Common myeloid progenitor, CD34-positive (primary cell): Measurements from ENCODE around the gene PPP2R1B.
"Not testable (repeated sequence)": the region's sequence is repeated elsewhere in the genome, so short reads cannot be mapped to it uniquely, and the experiment has no call there.

Experiments
- CTCF ChIA-PET: fragments of 350-600 bp; sonication (Branson Sonifier 250); formaldehyde crosslinking; loops from one replicate; lab custom pipeline; 2021; ENCODE audit warnings: antibody characterized with exemption; lab: Charles Lee
- POLR2A ChIA-PET: fragments of 350-600 bp; sonication (Branson Sonifier 250); formaldehyde crosslinking; loops from one replicate; lab custom pipeline; 2021; ENCODE audit warnings: antibody characterized with exemption; lab: Charles Lee
- DNase-seq, 3 donors: peaks; one replicate each; pipeline versions ENCODE4 v3.0.0 to v3.0.0-alpha.2; 2013
- H3K27ac ChIP-seq, 2 experiments: 1 replicate in 1 of 2; 2 replicates in 1 of 2; pipeline ENCODE4 v1.7.0; 2013; ENCODE audit warnings: inconsistent platforms in 2 of 2, low read length in 2 of 2, mild to moderate bottlenecking in 2 of 2, low read depth in 1 of 2, moderate library complexity in 1 of 2; ENCODE audit not compliant: severe bottlenecking in 2 of 2, insufficient read depth in 1 of 2, poor library complexity in 1 of 2
- H3K27me3 ChIP-seq, 5 experiments: replicated peaks in 2 of 5; 1 replicate in 3 of 5; 2 replicates in 2 of 5; pipeline versions ENCODE4 v1.6.1 to v1.7.0; 2013; ENCODE audit warnings: low read length in 4 of 5, mild to moderate bottlenecking in 2 of 5, moderate library complexity in 2 of 5, inconsistent platforms in 1 of 5; ENCODE audit not compliant: insufficient read depth in 5 of 5, control insufficient read depth in 4 of 5
- H3K36me3 ChIP-seq, 4 experiments: 1 replicate in 2 of 4; 2 replicates in 2 of 4; pipeline versions ENCODE4 v1.6.1 to v1.7.0; 2013; ENCODE audit warnings: low read length in 3 of 4, control low read depth in 1 of 4, mild to moderate bottlenecking in 1 of 4; ENCODE audit not compliant: control insufficient read depth in 4 of 4, insufficient read depth in 4 of 4
- H3K4me1 ChIP-seq, 4 experiments: 1 replicate in 3 of 4; 2 replicates in 1 of 4; pipeline versions ENCODE4 v1.6.1 to v1.7.1; 2013; ENCODE audit warnings: low read length in 3 of 4, mild to moderate bottlenecking in 3 of 4, control low read depth in 1 of 4, inconsistent platforms in 1 of 4, moderate library complexity in 1 of 4; ENCODE audit not compliant: control insufficient read depth in 4 of 4, insufficient read depth in 4 of 4; ENCODE audit errors: control extremely low read depth in 1 of 4
- H3K4me3 ChIP-seq, 7 experiments: 1 replicate in 4 of 7; 2 replicates in 3 of 7; pipeline versions ENCODE4 v1.5.1 to v1.7.0; 2013; ENCODE audit warnings: mild to moderate bottlenecking in 7 of 7, low read length in 6 of 7, moderate library complexity in 6 of 7, inconsistent platforms in 2 of 7, low read depth in 2 of 7, control low read depth in 1 of 7; ENCODE audit not compliant: insufficient read depth in 4 of 7, control insufficient read depth in 1 of 7; ENCODE audit errors: extremely low read depth in 1 of 7
- H3K9me3 ChIP-seq, 5 experiments: 1 replicate in 4 of 5; 2 replicates in 1 of 5; pipeline versions ENCODE4 v1.6.1 to v1.7.1; 2013; ENCODE audit warnings: low read length in 4 of 5, mild to moderate bottlenecking in 2 of 5, inconsistent platforms in 1 of 5, low read depth in 1 of 5, moderate library complexity in 1 of 5; ENCODE audit not compliant: control insufficient read depth in 4 of 5, insufficient read depth in 2 of 5; ENCODE audit errors: control extremely low read depth in 1 of 5
- WGBS: methylation state at CpG from one replicate; pipeline ENCODE4 v1.1.5; 2013; ENCODE audit not compliant: insufficient coverage; 5-methylcytosine and 5-hydroxymethylcytosine counted together

PPP2R1B gene

GRCh38 chr11:111785886-111786412 is 19.8 kb upstream of the PPP2R1B start:
- ChIA-PET POLR2A (interaction anchor here (0.6 kb wide), 2 partner anchors 201 to 226 kb away, joined by 3 read pairs; no protein-coding TSS in a partner anchor), CTCF (interaction anchor here (1.1 to 1.4 kb wide), 2 partner anchors 9 to 199 kb away, joined by 4 read pairs; no protein-coding TSS in a partner anchor)
- H3K27ac ChIP-seq: no peak overlapping the region
- no peaks in the 10 kb centered on the region for H3K27me3 ChIP-seq
- H3K4me3 ChIP-seq: no peak overlapping the region
- no CpG with 5 or more reads among the region's 2 CpGs for WGBS
- H3K9me3 ChIP-seq: no peaks in the 10 kb centered on the region
- no peak for DNase-seq
- H3K4me1 ChIP-seq: peaks cover 0 to 8% (median 6%) of the 10 kb centered on the region in 4 experiments
- H3K36me3 ChIP-seq: peaks cover 4 to 24% (median 15%) of the 10 kb centered on the region in 4 experiments

GRCh38 chr11:111785076-111785475 is 18.9 kb upstream of the PPP2R1B start:
- no peak overlapping the region for H3K4me3 ChIP-seq
- H3K36me3 ChIP-seq: peaks cover 4 to 24% (median 15%) of the 10 kb centered on the region in 4 experiments
- H3K9me3 ChIP-seq: no peaks in the 10 kb centered on the region
- ChIA-PET CTCF (interaction anchor here (1.1 kb wide), 1 partner anchor 9 kb away, joined by 4 read pairs; no protein-coding TSS in a partner anchor), POLR2A (no interaction called here)
- H3K27ac ChIP-seq: no peak overlapping the region
- H3K27me3 ChIP-seq: no peaks in the 10 kb centered on the region
- peaks cover 0 to 8% (median 6%) of the 10 kb centered on the region in 4 experiments for H3K4me1 ChIP-seq
- WGBS: no CpG with 5 or more reads among the region's 2 CpGs
- no peak for DNase-seq

- peaks cover 4 to 24% (median 15%) of the 10 kb centered on the region in 4 experiments for H3K36me3 ChIP-seq
- 97% methylated on average over 10 of the region's 10 CpGs for WGBS
- H3K4me3 ChIP-seq, H3K9me3 ChIP-seq, CTCF ChIA-PET, DNase-seq, H3K4me1 ChIP-seq, H3K27ac ChIP-seq, H3K27me3 ChIP-seq, POLR2A ChIA-PET: not testable (repeated sequence)
These were observed 18.1 kb upstream of the PPP2R1B start for GRCh38 chr11:111784311-111784710.

- Histone ChIP-seq H3K27ac (no peak overlapping the region), H3K36me3 (peaks cover 4 to 21% (median 15%) of the 10 kb centered on the region in 4 experiments), H3K4me1 (no peaks in the 10 kb centered on the region), H3K9me3 (no peaks in the 10 kb centered on the region), H3K27me3 (no peaks in the 10 kb centered on the region), H3K4me3 (no peak overlapping the region)
- 100% methylated on average over 1 of the region's 5 CpGs for WGBS
- CTCF ChIA-PET: interaction anchor here (0.8 to 1.3 kb wide), 2 partner anchors 9 to 197 kb away, joined by 3 read pairs; no protein-coding TSS in a partner anchor
- POLR2A ChIA-PET: no interaction called here
- no peak for DNase-seq
These were observed 16.0 kb upstream of the PPP2R1B start for GRCh38 chr11:111782109-111782741.

GRCh38 chr11:111779118-111779517 is 12.9 kb upstream of the PPP2R1B start:
- no peak overlapping the region for H3K4me3 ChIP-seq
- no peaks in the 10 kb centered on the region for H3K27me3 ChIP-seq
- CTCF ChIA-PET: interaction anchor here (0.8 to 5.8 kb wide), 12 partner anchors 12 to 324 kb away, joined by 3 to 47 read pairs (median 5); partner anchors contain the start of gene PPP2R1B
- H3K27ac ChIP-seq: no peak overlapping the region
- H3K4me1 ChIP-seq: peaks cover 0 to 4% (median 0%) of the 10 kb centered on the region in 4 experiments
- 100% methylated on average over 6 of the region's 6 CpGs for WGBS
- H3K36me3 ChIP-seq: peaks cover 1 to 4% (median 3%) of the 10 kb centered on the region in 4 experiments
- DNase-seq: no peak
- H3K9me3 ChIP-seq: no peaks in the 10 kb centered on the region
- POLR2A ChIA-PET: no interaction called here

GRCh38 chr11:111778047-111778558 is 11.9 kb upstream of the PPP2R1B start:
- Histone ChIP-seq H3K36me3 (peaks cover 0 to 2% (median 0%) of the 10 kb centered on the region in 4 experiments), H3K9me3 (no peaks in the 10 kb centered on the region), H3K4me1 (peaks cover 0 to 4% (median 0%) of the 10 kb centered on the region in 4 experiments), H3K27me3 (no peaks in the 10 kb centered on the region), H3K4me3 (no peak overlapping the region), H3K27ac (no peak overlapping the region)
- ChIA-PET CTCF (interaction anchor here (0.6 to 5.8 kb wide), 20 partner anchors 11 to 324 kb away, joined by 3 to 47 read pairs (median 6); partner anchors contain the start of genes PPP2R1B and SIK2), POLR2A (no interaction called here)
- 83% methylated on average over 1 of the region's 3 CpGs for WGBS
- no peak for DNase-seq
